HEK293 (cell line): Measurements from ENCODE around the gene GAS2L2.

Experiments
- BCL11A ChIP-seq: fragments of 450-650 bp; formaldehyde crosslinking; IDR thresholded peaks from 2 replicates; pipeline ENCODE4 v1.5.1; 2016; ENCODE audit warnings: low read depth, missing biosample characterization, missing genetic modification characterization
- KLF1 ChIP-seq: fragments of 450-650 bp; formaldehyde crosslinking; IDR thresholded peaks from 2 replicates; pipeline ENCODE4 v1.5.1; 2016; ENCODE audit warnings: missing biosample characterization, missing genetic modification characterization
- KLF10 ChIP-seq: fragments of 450-650 bp; IDR thresholded peaks from 2 replicates; pipeline ENCODE4 v1.5.1; 2018; ENCODE audit warnings: missing biosample characterization, mild to moderate bottlenecking, missing genetic modification characterization
- KLF7 ChIP-seq: fragments of 450-650 bp; formaldehyde crosslinking; IDR thresholded peaks from 2 replicates; pipeline ENCODE4 v1.5.1; 2016; ENCODE audit warnings: missing biosample characterization, missing genetic modification characterization, borderline replicate concordance
- OVOL3 ChIP-seq: fragments of 450-650 bp; formaldehyde crosslinking; IDR thresholded peaks from 2 replicates; pipeline ENCODE4 v1.5.1; 2016; ENCODE audit warnings: missing biosample characterization, missing genetic modification characterization
- RBAK ChIP-seq: fragments of 450-650 bp; formaldehyde crosslinking; IDR thresholded peaks from 2 replicates; pipeline ENCODE4 v1.5.1; 2016; ENCODE audit warnings: missing biosample characterization, missing genetic modification characterization
- REPIN1 ChIP-seq: fragments of 450-650 bp; formaldehyde crosslinking; IDR thresholded peaks from 2 replicates; pipeline ENCODE4 v1.5.1; 2017; ENCODE audit warnings: missing biosample characterization, missing genetic modification characterization, low read depth
- SALL2 ChIP-seq: fragments of 450-650 bp; formaldehyde crosslinking; IDR thresholded peaks from 2 replicates; pipeline ENCODE4 v1.5.0; 2017; ENCODE audit warnings: missing biosample characterization, mild to moderate bottlenecking, missing genetic modification characterization, borderline replicate concordance
- TRIM28 ChIP-seq: IDR thresholded peaks from 2 replicates; pipeline ENCODE4 v1.6.1; 2011; ENCODE audit warnings: low read length, control low read depth, borderline replicate concordance
- ZBTB17 ChIP-seq: fragments of 450-650 bp; formaldehyde crosslinking; IDR thresholded peaks from 2 replicates; pipeline ENCODE4 v1.5.1; 2016; ENCODE audit warnings: missing biosample characterization, missing genetic modification characterization
- ZBTB20 ChIP-seq: fragments of 450-650 bp; formaldehyde crosslinking; IDR thresholded peaks from 2 replicates; pipeline ENCODE4 v1.5.1; 2016; ENCODE audit warnings: missing biosample characterization, missing genetic modification characterization
- ZFP3 ChIP-seq: fragments of 450-650 bp; formaldehyde crosslinking; IDR thresholded peaks from 2 replicates; pipeline ENCODE4 v1.5.1; 2016; ENCODE audit warnings: low read depth, missing biosample characterization, missing genetic modification characterization
- ZFP69B ChIP-seq: fragments of 450-650 bp; formaldehyde crosslinking; IDR thresholded peaks from 2 replicates; pipeline ENCODE4 v1.5.1; 2016; ENCODE audit warnings: missing biosample characterization, missing genetic modification characterization
- ZNF133 ChIP-seq: fragments of 450-650 bp; formaldehyde crosslinking; IDR thresholded peaks from 2 replicates; pipeline ENCODE4 v1.5.1; 2016; ENCODE audit warnings: missing biosample characterization, missing genetic modification characterization
- ZNF37A ChIP-seq: fragments of 450-650 bp; IDR thresholded peaks from 2 replicates; pipeline ENCODE4 v1.5.1; 2018; ENCODE audit warnings: missing biosample characterization, missing genetic modification characterization
- ZNF473 ChIP-seq: fragments of 450-650 bp; formaldehyde crosslinking; IDR thresholded peaks from 2 replicates; pipeline ENCODE4 v1.5.1; 2017; ENCODE audit warnings: missing biosample characterization, missing genetic modification characterization
- ZNF544 ChIP-seq: fragments of 450-650 bp; formaldehyde crosslinking; IDR thresholded peaks from 2 replicates; pipeline ENCODE4 v1.5.0; 2017; ENCODE audit warnings: missing biosample characterization, missing genetic modification characterization
- ZNF561 ChIP-seq: fragments of 450-650 bp; IDR thresholded peaks from 2 replicates; pipeline ENCODE4 v1.5.1; 2018; ENCODE audit warnings: missing biosample characterization, missing genetic modification characterization, borderline replicate concordance
- ZNF600 ChIP-seq: fragments of 450-650 bp; formaldehyde crosslinking; IDR thresholded peaks from 2 replicates; pipeline ENCODE4 v1.5.1; 2016; ENCODE audit warnings: missing biosample characterization, missing genetic modification characterization
- ZNF623 ChIP-seq: fragments of 450-650 bp; formaldehyde crosslinking; IDR thresholded peaks from 2 replicates; pipeline ENCODE4 v1.5.1; 2016; ENCODE audit warnings: missing biosample characterization, missing genetic modification characterization
- ZNF626 ChIP-seq: fragments of 450-650 bp; sonication (Bioruptor Pico); formaldehyde crosslinking; IDR thresholded peaks from 2 replicates; pipeline ENCODE4 v1.5.1; 2018; ENCODE audit warnings: missing biosample characterization, missing genetic modification characterization, inconsistent platforms
- ZNF670 ChIP-seq: fragments of 450-650 bp; formaldehyde crosslinking; IDR thresholded peaks from 2 replicates; pipeline ENCODE4 v1.5.1; 2016; ENCODE audit warnings: missing biosample characterization, missing genetic modification characterization, low read depth
- ZNF785 ChIP-seq: fragments of 450-650 bp; formaldehyde crosslinking; IDR thresholded peaks from 2 replicates; pipeline ENCODE4 v1.5.1; 2016; ENCODE audit warnings: missing biosample characterization, missing genetic modification characterization
- ZSCAN30 ChIP-seq: fragments of 450-650 bp; IDR thresholded peaks from 2 replicates; pipeline ENCODE4 v1.5.1; 2018; ENCODE audit warnings: missing biosample characterization, mild to moderate bottlenecking, missing genetic modification characterization, moderate library complexity
- TF ChIP-seq, protein P1 (sequence below): fragments of 450-650 bp; formaldehyde crosslinking; IDR thresholded peaks from 2 replicates; pipeline ENCODE4 v1.5.1; 2016; ENCODE audit warnings: missing biosample characterization, missing genetic modification characterization
- TF ChIP-seq, protein P2 (sequence below): fragments of 450-650 bp; formaldehyde crosslinking; IDR thresholded peaks from 2 replicates; pipeline ENCODE4 v1.5.1; 2016; ENCODE audit warnings: missing biosample characterization, missing genetic modification characterization, borderline replicate concordance
- TF ChIP-seq, protein P3 (sequence below): fragments of 450-650 bp; IDR thresholded peaks from 2 replicates; pipeline ENCODE4 v1.5.1; 2018; ENCODE audit warnings: missing biosample characterization, mild to moderate bottlenecking, missing genetic modification characterization
- TF ChIP-seq, protein P4 (sequence below): fragments of 450-650 bp; formaldehyde crosslinking; IDR thresholded peaks from 2 replicates; pipeline ENCODE4 v1.5.1; 2017; ENCODE audit warnings: missing biosample characterization, missing genetic modification characterization
- TF ChIP-seq, protein P5 (sequence below): fragments of 450-650 bp; formaldehyde crosslinking; IDR thresholded peaks from 2 replicates; pipeline ENCODE4 v1.5.1; 2016; ENCODE audit warnings: missing biosample characterization, missing genetic modification characterization
- TF ChIP-seq, protein P6 (sequence below): fragments of 450-650 bp; formaldehyde crosslinking; IDR thresholded peaks from 2 replicates; pipeline ENCODE4 v1.5.1; 2016; ENCODE audit warnings: missing biosample characterization, missing genetic modification characterization
- TF ChIP-seq, protein P7 (sequence below): fragments of 450-650 bp; formaldehyde crosslinking; IDR thresholded peaks from 2 replicates; pipeline ENCODE4 v1.5.1; 2016; ENCODE audit warnings: missing biosample characterization, missing genetic modification characterization

The GAS2L2 gene

DNA sequence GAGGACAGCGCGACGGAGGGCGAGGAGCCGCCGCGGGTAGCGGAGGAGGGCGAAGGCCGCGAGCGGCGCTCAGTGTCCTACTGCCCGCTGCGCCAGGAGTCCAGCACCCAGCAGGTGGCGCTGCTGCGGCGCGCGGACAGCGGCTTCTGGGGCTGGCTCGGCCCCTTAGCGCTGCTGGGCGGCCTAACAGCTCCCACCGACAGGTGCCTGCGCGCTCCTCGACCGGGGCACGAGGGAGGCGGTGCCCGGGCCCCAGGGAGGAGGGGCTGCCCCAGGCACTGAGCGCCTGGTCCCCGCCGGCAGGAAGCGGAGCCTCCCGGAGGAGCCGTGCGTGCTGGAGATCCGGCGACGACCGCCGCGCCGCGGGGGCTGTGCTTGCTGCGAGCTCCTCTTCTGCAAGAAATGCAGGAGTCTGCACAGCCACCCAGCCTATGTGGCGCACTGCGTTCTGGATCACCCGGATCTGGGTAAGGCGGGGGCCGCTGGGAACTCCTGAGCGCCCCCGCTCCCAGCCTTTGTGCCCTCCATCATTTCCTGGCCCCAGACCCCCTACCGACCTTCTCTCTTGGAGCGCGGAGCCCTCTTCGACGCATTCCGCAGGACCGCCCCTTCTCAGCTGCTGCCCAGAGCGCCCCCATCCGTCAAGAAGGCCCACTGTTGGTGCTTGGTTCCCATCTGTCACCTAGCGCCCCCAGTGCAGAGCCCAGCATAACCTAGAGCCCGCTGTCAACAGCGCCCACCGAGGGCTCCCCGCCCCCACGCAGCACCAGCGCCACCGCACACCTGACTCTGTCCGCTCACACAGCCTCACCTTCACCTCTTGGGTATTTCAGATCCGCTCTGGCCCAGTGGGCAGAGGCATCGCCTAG is 11.3 kb upstream of the GAS2L2 start (continued):
- TF ChIP-seq, protein P1, sequence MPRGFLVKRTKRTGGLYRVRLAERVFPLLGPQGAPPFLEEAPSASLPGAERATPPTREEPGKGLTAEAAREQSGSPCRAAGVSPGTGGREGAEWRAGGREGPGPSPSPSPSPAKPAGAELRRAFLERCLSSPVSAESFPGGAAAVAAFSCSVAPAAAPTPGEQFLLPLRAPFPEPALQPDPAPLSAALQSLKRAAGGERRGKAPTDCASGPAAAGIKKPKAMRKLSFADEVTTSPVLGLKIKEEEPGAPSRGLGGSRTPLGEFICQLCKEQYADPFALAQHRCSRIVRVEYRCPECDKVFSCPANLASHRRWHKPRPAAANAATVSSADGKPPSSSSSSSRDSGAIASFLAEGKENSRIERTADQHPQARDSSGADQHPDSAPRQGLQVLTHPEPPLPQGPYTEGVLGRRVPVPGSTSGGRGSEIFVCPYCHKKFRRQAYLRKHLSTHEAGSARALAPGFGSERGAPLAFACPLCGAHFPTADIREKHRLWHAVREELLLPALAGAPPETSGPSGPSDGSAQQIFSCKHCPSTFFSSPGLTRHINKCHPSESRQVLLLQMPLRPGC (tag by site-specific recombination) = peak; percentile 65
- TF ChIP-seq BCL11A (tag by site-specific recombination) (peak; percentile 70; the same call in 1 of the 2 replicates), REPIN1 (tag by site-specific recombination) (no peak), ZFP3 (tag by site-specific recombination) (peak; percentile 95), TRIM28 (peak; percentile 55; the same call in 1 of the 2 replicates), ZNF133 (no peak), ZNF670 (tag by site-specific recombination) (no peak), ZNF544 (tag by site-specific recombination) (no peak), SALL2 (tag by site-specific recombination) (no peak), ZNF626 (tag by site-specific recombination) (no peak), OVOL3 (tag by site-specific recombination) (no peak), ZNF785 (peak; percentile 67; the same call in 1 of the 2 replicates), RBAK (tag by site-specific recombination) (0 out of 2 replicates have a peak, but pooled peaks have one; percentile 8), ZNF561 (tag by site-specific recombination) (peak; percentile 85; the same call in 1 of the 2 replicates), ZFP69B (tag by site-specific recombination) (peak; percentile 79), ZNF37A (tag by site-specific recombination) (no peak), KLF7 (no peak), ZNF473 (tag by site-specific recombination) (no peak), KLF10 (tag by site-specific recombination) (peak; percentile 43), ZNF600 (tag by site-specific recombination) (peak; percentile 92), ZNF623 (tag by site-specific recombination) (peak; percentile 10; the same call in 1 of the 2 replicates), KLF1 (tag by site-specific recombination) (peak; percentile 41; the same call in 1 of the 2 replicates), ZBTB17 (tag by site-specific recombination) (peak; percentile 77), ZBTB20 (peak; percentile 90), ZSCAN30 (tag by site-specific recombination) (peak; percentile 94)
- TF ChIP-seq, protein P2, sequence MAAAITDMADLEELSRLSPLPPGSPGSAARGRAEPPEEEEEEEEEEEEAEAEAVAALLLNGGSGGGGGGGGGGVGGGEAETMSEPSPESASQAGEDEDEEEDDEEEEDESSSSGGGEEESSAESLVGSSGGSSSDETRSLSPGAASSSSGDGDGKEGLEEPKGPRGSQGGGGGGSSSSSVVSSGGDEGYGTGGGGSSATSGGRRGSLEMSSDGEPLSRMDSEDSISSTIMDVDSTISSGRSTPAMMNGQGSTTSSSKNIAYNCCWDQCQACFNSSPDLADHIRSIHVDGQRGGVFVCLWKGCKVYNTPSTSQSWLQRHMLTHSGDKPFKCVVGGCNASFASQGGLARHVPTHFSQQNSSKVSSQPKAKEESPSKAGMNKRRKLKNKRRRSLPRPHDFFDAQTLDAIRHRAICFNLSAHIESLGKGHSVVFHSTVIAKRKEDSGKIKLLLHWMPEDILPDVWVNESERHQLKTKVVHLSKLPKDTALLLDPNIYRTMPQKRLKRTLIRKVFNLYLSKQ (tag by site-specific recombination) = no peak
- TF ChIP-seq, protein P3, sequence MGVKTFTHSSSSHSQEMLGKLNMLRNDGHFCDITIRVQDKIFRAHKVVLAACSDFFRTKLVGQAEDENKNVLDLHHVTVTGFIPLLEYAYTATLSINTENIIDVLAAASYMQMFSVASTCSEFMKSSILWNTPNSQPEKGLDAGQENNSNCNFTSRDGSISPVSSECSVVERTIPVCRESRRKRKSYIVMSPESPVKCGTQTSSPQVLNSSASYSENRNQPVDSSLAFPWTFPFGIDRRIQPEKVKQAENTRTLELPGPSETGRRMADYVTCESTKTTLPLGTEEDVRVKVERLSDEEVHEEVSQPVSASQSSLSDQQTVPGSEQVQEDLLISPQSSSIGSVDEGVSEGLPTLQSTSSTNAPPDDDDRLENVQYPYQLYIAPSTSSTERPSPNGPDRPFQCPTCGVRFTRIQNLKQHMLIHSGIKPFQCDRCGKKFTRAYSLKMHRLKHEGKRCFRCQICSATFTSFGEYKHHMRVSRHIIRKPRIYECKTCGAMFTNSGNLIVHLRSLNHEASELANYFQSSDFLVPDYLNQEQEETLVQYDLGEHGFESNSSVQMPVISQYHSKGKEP (tag by site-specific recombination) = peak; percentile 66
- TF ChIP-seq, protein P4, sequence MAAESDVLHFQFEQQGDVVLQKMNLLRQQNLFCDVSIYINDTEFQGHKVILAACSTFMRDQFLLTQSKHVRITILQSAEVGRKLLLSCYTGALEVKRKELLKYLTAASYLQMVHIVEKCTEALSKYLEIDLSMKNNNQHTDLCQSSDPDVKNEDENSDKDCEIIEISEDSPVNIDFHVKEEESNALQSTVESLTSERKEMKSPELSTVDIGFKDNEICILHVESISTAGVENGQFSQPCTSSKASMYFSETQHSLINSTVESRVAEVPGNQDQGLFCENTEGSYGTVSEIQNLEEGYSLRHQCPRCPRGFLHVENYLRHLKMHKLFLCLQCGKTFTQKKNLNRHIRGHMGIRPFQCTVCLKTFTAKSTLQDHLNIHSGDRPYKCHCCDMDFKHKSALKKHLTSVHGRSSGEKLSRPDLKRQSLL = peak; percentile 67
- TF ChIP-seq, protein P5, sequence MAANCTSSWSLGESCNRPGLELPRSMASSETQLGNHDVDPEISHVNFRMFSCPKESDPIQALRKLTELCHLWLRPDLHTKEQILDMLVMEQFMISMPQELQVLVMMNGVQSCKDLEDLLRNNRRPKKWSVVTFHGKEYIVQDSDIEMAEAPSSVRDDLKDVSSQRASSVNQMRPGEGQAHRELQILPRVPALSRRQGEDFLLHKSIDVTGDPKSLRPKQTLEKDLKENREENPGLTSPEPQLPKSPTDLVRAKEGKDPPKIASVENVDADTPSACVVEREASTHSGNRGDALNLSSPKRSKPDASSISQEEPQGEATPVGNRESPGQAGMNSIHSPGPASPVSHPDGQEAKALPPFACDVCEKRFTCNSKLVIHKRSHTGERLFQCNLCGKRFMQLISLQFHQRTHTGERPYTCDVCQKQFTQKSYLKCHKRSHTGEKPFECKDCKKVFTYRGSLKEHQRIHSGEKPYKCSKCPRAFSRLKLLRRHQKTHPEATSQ (tag by site-specific recombination) = 0 out of 2 replicates have a peak, but pooled peaks have one; percentile 41
- TF ChIP-seq, protein P6, sequence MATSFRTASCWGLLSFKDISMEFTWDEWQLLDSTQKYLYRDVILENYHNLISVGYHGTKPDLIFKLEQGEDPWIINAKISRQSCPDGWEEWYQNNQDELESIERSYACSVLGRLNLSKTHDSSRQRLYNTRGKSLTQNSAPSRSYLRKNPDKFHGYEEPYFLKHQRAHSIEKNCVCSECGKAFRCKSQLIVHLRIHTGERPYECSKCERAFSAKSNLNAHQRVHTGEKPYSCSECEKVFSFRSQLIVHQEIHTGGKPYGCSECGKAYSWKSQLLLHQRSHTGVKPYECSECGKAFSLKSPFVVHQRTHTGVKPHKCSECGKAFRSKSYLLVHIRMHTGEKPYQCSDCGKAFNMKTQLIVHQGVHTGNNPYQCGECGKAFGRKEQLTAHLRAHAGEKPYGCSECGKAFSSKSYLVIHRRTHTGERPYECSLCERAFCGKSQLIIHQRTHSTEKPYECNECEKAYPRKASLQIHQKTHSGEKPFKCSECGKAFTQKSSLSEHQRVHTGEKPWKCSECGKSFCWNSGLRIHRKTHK (tag by site-specific recombination) = no peak
- TF ChIP-seq, protein P7, sequence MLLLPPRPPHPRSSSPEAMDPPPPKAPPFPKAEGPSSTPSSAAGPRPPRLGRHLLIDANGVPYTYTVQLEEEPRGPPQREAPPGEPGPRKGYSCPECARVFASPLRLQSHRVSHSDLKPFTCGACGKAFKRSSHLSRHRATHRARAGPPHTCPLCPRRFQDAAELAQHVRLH (tag by site-specific recombination) = peak; percentile 23; the same call in 1 of the 2 replicates
